Ovary (tissue), 9 donors: Measurements from ENCODE around the gene HES5. TPM values are rescaled to one million over a fixed set of nuclear protein-coding genes. Genes with fewer than 3 reads are reported as not detected.

Source experiments
- DNase-seq, 5 donors: peaks; one replicate each; pipeline ENCODE4 v3.0.0-alpha.2; 2019 to 2020
- H3K27ac ChIP-seq, 2 donors: fragments of 200-600 bp; one replicate each; pipeline versions ENCODE4 v1.5.1 to v1.8.0; 2019 to 2022
- H3K27me3 ChIP-seq: fragments of 200-600 bp; one replicate; pipeline ENCODE4 v1.8.0; 2022
- H3K36me3 ChIP-seq: fragments of 200-600 bp; sonication (generic); one replicate; pipeline ENCODE4 v1.5.1; 2019
- H3K4me1 ChIP-seq: one replicate; pipeline ENCODE4 v1.8.1; 2013; ENCODE audit warnings: mild to moderate bottlenecking, moderate library complexity; ENCODE audit not compliant: insufficient read depth
- H3K4me3 ChIP-seq: fragments of 200-600 bp; sonication (generic); one replicate; pipeline ENCODE4 v1.5.1; 2017
- H3K9me3 ChIP-seq, 2 donors: fragments of 200-600 bp in 1 of 2; sonication (generic) in 1 of 2; one replicate each; pipeline versions ENCODE4 v1.5.1 to v1.8.1; 2013 to 2019; ENCODE audit warnings: mild to moderate bottlenecking in 1 of 2, moderate library complexity in 1 of 2
- EP300 ChIP-seq: sonication (generic); formaldehyde crosslinking; IDR thresholded peaks from one replicate; pipeline ENCODE4 v1.6.1; 2017; ENCODE audit warnings: antibody characterized with exemption
- POLR2A ChIP-seq: fragments of 450-650 bp; IDR thresholded peaks from one replicate; pipeline ENCODE4 v1.6.1; 2017; ENCODE audit warnings: antibody characterized with exemption, mild to moderate bottlenecking, moderate library complexity
- WGBS, 3 donors: extraction: QIAGEN DNeasy Blood & Tissue Kit in 1 of 3; methylation state at CpG; one replicate each; pipeline versions ENCODE4 v1.1.5 to v1.1.7; 2013 to 2017; 5-methylcytosine and 5-hydroxymethylcytosine counted together
- intact Hi-C, 4 donors: fragments of 100-400 bp; cut with DNase I; formaldehyde crosslinking; loops; one replicate each; pipeline versions ENCODE4 v1.11.0 to v1.15.1; 2022 to 2023
- polyA plus RNA-seq, 2 donors: library from polyadenylated mRNA; stranded (reverse); fragments of 200-250 nt in 1 of 2; fragments of 350-450 nt in 1 of 2; fragmentation: Illumina TruSeq in 1 of 2; extraction: RNeasy Lipid Tissue Mini Kit (QIAGEN cat#74804) in 1 of 2; gene quantifications; one replicate each; pipeline ENCODE4 v1.2.3, GENCODE V29; 2013 to 2014
- total RNA-seq, 7 donors: library from RNA; depleted of rRNA in 2 of 7; stranded (reverse); fragments of >200 nt in 2 of 7; fragmentation: NEBNext Ultra II Directional in 3 of 7; extraction: Animal tissue kit (Norgen Biotek cat#: 25700) in 3 of 7; gene quantifications; one replicate each; pipeline versions ENCODE4 v1.1.0 to v1.2.4, GENCODE V29; 2016 to 2023
- TF ChIP-seq, protein P1 (sequence below), 3 donors: fragments of 450-650 bp in 2 of 3; fragments of 200-600 bp in 1 of 3; IDR thresholded peaks; one replicate each; pipeline versions ENCODE4 v1.5.1 to v1.8.0; 2016 to 2022; ENCODE audit warnings: antibody characterized with exemption in 3 of 3, mild to moderate bottlenecking in 1 of 3
- donor health status: DM: no; HTN: no; CAD: no; lungs with moderate emphysema.
- donor health status: DM: no; HTN: no; CAD: no.
- donor health status: Bipolar disorder and iron deficiency.
- donor health status: DM: yes; HTN: yes; CAD: no.
- donor health status: DM: no; HTN: no; CAD: no.
- donor health status: DM: yes; HTN: yes; CAD: no.

HES5 gene
- total and polyA plus RNA-seq, 9 donors: 0.13 to 0.53 (median 0.31) TPM; not detected in 4

DNA sequence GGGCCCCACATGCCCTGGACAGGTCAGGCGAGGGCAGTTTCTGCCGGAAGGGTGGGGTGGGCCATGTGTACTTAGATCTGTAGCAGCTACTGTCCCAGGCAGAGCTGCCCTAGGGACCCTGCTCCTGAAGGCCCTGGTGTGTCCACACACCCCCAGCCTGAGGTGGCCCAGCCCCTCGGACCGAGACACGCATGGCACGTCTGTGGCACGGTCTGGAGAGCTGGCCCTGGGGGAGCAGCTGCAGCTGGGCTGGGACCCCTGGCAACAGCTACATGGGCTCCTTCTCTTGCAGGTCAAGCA lies 28.3 kb downstream of the HES5 start:
- Histone ChIP-seq H3K27ac (no peak overlapping the region), H3K9me3 (no peaks in the 10 kb centered on the region), H3K4me3 (no peak overlapping the region), H3K27me3 (peaks cover 6% of the 10 kb centered on the region), H3K36me3 (no peaks in the 10 kb centered on the region), H3K4me1 (no peaks in the 10 kb centered on the region)
- WGBS, 3 donors: 45 to 60% (median 52%) methylated on average over 7 of the region's 7 CpGs
- TF ChIP-seq POLR2A: no peak
- no peak for TF ChIP-seq EP300
- TF ChIP-seq, protein P1, sequence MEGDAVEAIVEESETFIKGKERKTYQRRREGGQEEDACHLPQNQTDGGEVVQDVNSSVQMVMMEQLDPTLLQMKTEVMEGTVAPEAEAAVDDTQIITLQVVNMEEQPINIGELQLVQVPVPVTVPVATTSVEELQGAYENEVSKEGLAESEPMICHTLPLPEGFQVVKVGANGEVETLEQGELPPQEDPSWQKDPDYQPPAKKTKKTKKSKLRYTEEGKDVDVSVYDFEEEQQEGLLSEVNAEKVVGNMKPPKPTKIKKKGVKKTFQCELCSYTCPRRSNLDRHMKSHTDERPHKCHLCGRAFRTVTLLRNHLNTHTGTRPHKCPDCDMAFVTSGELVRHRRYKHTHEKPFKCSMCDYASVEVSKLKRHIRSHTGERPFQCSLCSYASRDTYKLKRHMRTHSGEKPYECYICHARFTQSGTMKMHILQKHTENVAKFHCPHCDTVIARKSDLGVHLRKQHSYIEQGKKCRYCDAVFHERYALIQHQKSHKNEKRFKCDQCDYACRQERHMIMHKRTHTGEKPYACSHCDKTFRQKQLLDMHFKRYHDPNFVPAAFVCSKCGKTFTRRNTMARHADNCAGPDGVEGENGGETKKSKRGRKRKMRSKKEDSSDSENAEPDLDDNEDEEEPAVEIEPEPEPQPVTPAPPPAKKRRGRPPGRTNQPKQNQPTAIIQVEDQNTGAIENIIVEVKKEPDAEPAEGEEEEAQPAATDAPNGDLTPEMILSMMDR (IDR thresholded peaks at IDR 0.05): no peak
- DNase-seq: no peak
- intact Hi-C loops: no loop called here

DNA sequence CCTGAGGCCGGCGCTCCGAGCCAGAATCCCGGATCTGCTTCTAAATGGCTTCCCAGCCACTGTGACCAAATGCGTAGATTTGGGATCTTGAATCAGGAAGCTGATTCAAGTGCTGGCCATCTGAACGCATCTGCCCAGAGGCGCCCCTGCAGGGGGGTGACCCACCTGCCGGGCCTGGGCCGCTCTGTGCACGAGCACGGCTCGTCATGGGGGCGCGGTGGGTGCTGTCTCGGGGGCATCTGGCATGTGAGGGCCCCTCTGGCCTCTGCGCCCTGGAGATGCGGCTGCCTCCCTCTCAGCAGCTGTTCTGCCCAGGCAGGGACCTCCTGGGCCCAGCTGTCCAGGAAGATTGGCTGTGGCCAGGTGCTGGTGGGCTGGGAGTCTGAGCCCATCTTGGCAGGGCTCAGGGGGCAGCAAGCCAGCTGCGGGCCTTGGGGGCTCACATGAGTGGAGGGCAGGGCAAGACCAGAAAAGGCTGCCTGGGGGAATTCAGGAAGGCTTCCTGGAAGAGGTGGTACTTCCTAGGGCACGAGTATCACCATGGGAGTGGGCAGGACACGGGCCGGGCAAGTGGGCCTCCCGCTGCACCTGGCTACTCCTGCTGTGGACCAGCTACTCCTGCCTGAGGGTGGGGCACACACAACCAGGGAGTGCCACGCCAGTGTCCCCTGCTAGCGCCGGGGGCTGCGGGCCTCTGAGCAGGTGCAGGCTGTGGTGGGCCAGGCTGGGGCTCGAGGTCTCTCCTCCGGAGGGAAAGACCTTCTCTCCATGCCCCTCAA lies 28.8 kb downstream of the HES5 start:
- intact Hi-C loops: no loop called here
- TF ChIP-seq POLR2A (no peak), EP300 (no peak)
- TF ChIP-seq, protein P1 (IDR thresholded peaks at IDR 0.05): no peak
- Histone ChIP-seq H3K4me3 (no peak overlapping the region), H3K27me3 (peaks cover 6% of the 10 kb centered on the region), H3K4me1 (no peaks in the 10 kb centered on the region), H3K36me3 (no peaks in the 10 kb centered on the region), H3K27ac (no peak overlapping the region), H3K9me3 (no peaks in the 10 kb centered on the region)
- no peak for DNase-seq
- WGBS, 3 donors: 48 to 56% (median 55%) methylated on average over 25 to 28 of the region's 28 CpGs

DNA sequence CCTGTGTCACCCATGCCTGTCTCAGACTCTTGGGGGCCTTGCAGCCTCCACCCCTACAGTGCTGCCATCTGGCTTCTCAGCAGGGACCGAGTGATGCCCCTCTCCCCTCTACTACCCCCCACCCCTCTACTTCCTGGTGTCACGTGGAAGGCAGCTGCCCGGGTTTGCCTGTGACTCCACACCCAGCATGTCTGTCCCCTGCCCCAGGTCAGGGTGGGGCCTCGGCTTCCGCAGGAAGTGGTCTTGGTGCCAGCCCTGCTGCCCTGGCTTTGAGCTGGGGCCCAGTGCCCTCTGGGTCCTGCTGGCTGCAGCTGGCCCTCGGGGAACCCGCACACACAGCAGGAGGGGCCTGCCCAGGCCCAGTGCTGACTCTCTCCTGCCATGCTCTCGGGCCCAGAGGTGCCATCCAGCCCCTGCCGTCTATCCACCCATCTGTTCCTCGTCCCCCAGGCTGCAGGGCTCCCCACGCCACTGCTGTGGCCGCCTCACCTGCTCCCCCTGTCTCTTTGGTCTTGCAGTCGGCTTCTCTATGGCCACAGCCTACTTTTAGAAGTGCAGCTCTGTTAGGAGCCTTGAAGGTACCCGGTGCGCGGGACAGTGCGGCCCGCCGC lies 30.0 kb downstream of the HES5 start:
- TF ChIP-seq POLR2A: no peak
- TF ChIP-seq, protein P1 (IDR thresholded peaks at IDR 0.05): no peak
- no peak for TF ChIP-seq EP300
- Histone ChIP-seq H3K36me3 (no peaks in the 10 kb centered on the region), H3K4me3 (no peak overlapping the region), H3K27me3 (peaks cover 6% of the 10 kb centered on the region), H3K27ac (no peak overlapping the region), H3K4me1 (no peaks in the 10 kb centered on the region), H3K9me3 (no peaks in the 10 kb centered on the region)
- no peak for DNase-seq
- 46 to 53% (median 47%) methylated on average over 19 of the region's 19 CpGs for WGBS, 3 donors
- intact Hi-C loops: no loop called here

DNA sequence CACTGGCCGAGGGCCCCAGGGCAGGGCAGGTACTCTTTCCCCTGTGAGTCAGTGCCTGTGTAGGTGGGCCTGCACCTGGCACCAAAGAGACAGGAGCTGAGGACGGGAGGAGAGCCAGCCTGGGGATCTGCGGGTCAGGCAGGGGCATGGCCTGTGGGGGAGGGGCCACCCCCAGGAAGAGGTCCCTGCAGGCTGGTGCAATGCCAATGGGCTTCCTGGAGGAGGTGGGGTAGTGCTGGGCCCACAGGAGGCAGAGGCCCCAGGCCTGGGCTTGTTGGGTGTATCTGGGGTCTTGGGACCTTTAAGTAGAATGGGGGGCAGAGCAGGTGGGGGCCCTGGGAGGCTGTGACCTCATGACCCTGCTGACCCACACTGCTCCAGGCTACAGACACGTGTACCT lies 30.8 kb downstream of the HES5 start:
- no peak for DNase-seq
- Histone ChIP-seq H3K9me3 (no peaks in the 10 kb centered on the region), H3K4me3 (no peak overlapping the region), H3K36me3 (no peaks in the 10 kb centered on the region), H3K27ac (no peak overlapping the region), H3K4me1 (no peaks in the 10 kb centered on the region), H3K27me3 (peaks cover 6% of the 10 kb centered on the region)
- TF ChIP-seq, protein P1 (IDR thresholded peaks at IDR 0.05): no peak
- TF ChIP-seq EP300: no peak
- no peak for TF ChIP-seq POLR2A
- intact Hi-C loops: no loop called here
- 28 to 50% (median 36%) methylated on average over 3 to 4 of the region's 4 CpGs for WGBS, 3 donors
